ENCODE results near the gene RAB17.

Gene RAB17

GRCh38 chr2:237539681-237540080, 50.9 kb downstream of the RAB17 start:
- no peak for DNase-seq (ENCODE audit: low read depth, low spot score)

DNA sequence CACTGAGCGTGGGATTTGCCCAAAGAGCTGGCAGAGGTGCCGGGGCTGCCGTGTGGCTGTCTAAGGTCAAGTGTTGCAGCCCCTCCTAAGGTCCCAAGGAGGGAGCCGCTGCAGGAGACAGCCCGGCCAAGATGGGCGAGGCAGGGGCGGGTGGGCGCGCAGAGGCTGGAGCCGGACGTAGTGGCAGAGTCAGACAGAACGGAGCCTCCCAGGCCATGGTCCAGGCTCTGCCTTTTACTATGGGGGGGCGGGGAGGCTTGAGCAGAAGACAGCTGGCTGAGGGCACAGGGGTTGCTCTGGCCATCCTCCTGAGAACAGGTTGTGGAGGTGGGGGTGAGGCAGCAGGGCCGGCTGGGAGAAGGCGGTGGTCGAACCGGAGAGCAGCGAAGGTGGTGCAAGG, 51.6 kb downstream of the RAB17 start:
- no peak for DNase-seq (ENCODE audit: low read depth, low spot score)

DNA sequence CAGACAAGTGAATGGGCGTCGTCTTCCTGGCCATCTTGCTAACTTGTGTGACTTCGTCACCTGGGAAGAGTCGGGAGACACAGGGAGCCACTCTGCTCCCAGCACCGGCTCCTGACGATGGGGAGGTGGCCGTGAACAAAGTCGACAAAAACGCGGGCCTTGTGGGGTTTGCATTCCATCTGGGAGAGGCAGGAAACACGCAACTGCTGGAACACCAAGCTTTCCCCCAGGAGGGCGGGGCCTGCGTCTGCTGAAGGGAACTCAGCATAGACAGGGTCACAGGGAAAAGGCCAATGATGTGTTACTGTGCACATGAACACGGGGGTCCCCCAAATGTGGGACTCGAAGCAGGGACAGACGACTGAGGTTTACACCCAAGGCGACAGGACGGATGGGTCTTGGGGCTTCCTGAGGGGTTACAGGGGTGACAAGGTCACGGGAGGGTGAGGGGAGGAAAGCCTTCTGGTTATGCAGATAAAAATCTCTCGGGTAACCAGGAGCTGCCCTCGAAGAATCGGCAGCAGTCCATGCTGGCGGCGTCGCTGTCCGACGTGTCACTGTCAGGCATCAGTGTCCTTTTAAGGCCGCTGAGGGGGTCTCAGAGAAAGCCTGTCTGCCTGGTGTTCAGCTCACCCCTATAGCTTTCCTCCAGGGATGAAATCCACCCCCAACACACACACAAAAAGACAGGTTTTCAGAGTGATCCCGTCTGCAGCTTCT, 52.4 kb downstream of the RAB17 start:
- no peak for DNase-seq (ENCODE audit: low read depth, low spot score)

DNA sequence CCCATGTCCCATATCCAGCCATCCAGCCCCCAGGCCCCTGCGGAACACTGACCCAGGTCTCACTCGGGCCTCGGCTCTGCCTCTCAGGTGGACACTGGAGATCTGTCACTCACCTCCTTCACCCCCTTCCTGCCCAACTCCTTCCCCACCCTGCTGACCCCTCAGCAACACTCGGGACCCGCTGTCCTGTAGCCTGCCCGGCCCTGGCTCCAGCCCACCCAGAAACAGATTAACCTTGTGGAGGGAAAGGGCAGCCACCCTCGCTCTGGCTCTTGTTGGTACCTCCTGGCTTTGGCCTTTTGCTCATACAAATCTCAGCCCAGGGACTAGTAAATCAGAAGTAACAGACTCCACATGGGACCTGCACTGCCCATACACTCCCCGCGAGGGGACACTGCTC, 53.9 kb downstream of the RAB17 start:
- DNase-seq (ENCODE audit: low read depth, low spot score) = no peak

GRCh38 chr2:237536083-237536415, 54.5 kb downstream of the RAB17 start:
- no peak for DNase-seq (ENCODE audit: low read depth, low spot score)

GRCh38 chr2:237535385-237536082, 55.0 kb downstream of the RAB17 start:
- no peak for DNase-seq (ENCODE audit: low read depth, low spot score)

DNA sequence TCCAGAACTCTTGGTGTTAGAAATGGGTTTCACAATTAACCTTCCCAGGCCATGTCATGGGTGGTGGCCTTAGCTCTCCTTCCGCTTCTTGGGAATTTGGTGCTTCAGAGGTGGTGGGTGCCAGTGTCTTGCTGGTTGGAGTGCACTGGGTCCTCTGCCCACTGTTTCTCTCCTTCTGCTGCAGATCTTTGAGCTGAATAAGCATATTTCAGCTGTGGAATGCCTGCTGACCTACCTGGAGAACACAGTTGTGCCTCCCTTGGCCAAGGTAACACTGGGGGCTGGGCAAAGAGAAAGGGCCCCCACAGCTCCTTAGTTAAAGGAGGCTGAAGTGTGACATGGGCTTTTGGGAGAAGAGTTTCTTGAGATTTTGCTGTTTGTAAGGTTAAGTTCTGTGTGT, 56.2 kb downstream of the RAB17 start:
- DNase-seq (ENCODE audit: low read depth, low spot score) = no peak

GRCh38 chr2:237533668-237534161, 56.8 kb downstream of the RAB17 start:
- DNase-seq (ENCODE audit: low read depth, low spot score) = no peak

DNA sequence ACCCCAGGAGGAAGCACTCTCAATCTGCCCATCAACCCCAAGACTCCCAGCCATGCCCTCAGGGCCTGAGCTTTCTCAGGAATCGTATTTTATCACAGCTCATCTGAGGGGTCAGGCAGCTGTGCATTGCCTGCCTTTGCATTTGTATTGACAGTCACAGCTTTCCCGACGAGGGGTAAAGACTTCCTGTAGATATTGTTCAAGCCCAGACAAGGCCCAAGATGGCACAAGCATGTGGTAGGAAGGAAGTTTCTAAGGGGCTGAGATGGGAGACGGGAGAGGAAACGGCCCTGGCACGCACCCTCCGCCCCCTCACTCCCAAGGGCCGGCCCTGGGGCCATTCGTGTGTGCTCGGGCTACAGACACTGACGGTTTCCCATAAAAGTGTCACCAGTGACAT, 58.4 kb downstream of the RAB17 start:
- DNase-seq (ENCODE audit: low read depth, low spot score) = peak; percentile 34

- no peak for DNase-seq (ENCODE audit: low read depth, low spot score)
These were observed 59.8 kb downstream of the RAB17 start for GRCh38 chr2:237530472-237531433.

DNA sequence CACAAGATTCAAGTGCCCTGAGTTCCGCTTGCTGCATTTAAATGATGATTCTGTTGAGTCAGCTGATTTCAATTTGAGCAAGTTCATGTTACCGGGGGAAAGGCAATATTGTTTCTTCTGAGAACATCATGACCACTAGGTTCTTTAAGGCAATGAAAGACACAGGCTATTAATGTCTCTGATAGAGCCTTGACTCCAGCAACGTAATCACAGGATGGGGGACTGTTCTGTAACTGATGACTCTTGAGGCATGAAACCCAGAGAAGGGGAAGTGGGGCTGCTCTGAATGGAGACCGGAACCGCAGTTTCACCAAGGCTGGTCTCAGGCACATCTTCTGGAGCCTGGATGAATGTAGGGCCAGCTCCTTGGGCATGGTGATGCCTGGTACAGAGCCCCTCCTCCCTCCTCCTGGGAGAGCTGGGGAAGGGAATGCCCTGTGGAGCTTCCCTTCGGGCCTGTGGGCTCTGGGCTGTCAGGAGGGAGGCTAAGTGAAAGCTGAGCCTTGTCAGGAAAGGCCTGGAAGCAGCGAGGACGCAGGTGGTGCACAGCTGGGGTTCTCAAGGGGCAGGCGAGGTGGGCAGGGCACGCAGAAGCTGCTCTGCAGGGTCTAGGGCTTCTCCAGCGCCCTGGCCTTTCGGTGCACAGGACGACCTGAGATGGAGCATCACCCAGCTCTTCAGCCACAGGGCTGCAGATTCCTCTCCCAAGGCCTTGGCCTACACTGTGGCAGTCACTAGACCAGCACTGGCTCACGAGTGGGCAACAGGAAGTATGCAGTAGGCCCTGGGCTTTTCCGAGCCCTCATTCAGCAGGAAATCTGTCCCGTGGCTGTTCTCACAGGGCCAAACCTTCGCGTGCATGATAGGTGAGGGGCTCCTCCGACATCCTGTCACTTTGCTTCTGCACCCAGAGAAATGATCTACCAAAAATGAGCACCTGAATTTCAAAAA, 60.8 kb downstream of the RAB17 start:
- DNase-seq (ENCODE audit: low read depth, low spot score) = no peak

- no peak for DNase-seq (ENCODE audit: low read depth, low spot score)
These were observed 62.8 kb downstream of the RAB17 start for GRCh38 chr2:237527766-237528165.

DNA sequence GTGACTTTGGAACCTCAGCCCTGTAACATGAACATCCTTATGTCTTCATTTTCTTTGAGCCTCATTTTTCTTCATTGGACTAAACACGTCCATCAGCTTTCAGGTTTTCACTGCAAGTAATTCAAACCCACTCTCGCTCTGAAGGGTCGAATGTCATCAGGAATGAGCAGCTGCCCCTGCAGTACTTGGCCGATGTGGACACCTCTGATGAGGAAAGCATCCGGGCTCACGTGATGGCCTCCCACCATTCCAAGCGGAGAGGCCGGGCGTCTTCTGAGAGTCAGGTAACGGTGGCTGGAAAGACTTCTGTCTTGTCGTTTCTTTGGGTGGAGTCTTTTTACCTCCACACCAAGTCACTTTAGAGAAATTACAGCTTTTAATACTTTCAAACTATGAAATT, 63.3 kb downstream of the RAB17 start:
- DNase-seq (ENCODE audit: low read depth, low spot score) = no peak

- no peak for DNase-seq (ENCODE audit: low read depth, low spot score)
These were observed 64.9 kb downstream of the RAB17 start for GRCh38 chr2:237525559-237526157.

DNA sequence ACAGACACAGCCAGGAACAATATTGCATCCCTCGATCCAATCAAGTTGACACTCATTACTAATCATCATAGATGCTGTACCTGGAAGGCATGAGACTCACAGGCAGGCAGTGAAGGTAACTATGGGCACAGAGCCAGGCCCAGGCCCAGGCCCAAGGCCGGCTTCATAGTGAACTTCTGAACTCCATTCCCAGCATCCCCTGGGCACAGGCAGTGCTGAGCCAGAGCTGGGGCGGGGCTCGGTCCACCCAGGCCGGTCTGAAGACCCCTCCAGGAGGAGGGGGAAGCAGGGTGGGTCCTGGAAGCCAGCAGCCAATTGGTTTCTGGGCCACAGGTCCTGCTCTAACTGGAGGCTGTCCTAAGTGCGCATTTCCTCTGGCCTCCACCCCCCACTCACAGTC, 65.9 kb downstream of the RAB17 start:
- DNase-seq (ENCODE audit: low read depth, low spot score) = no peak
